CD4-positive, alpha-beta T cell treated with Interleukin-15 for 1 hour (primary cell): ENCODE results near the gene SWT1.
"Not testable (repeated sequence)": the region's sequence is repeated elsewhere in the genome, so short reads cannot be mapped to it uniquely, and the experiment has no call there.

ENCODE experiments used
- DNase-seq: peaks from one replicate; pipeline ENCODE4 v3.0.0-alpha.2; 2020

Gene SWT1

DNA sequence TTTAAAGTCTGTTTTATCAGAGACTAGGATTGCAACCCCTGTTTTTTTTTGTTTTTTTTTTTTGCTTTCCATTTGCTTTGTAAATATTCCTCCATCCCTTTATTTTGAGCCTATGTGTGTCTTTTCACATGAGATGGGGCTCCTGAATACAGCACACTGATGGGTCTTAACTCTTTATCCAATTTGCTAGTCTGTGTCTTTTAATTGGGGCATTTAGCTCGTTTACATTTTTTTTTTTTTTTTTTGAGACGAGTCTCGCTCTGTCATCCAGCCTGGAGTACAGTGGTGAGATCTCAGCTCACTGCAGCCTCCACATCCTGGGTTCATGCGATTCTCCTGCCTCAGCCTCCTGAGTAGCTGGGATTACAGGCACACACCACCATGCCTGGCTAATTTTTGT lies 41.7 kb downstream of the SWT1 start:
- not testable (repeated sequence) for DNase-seq

DNA sequence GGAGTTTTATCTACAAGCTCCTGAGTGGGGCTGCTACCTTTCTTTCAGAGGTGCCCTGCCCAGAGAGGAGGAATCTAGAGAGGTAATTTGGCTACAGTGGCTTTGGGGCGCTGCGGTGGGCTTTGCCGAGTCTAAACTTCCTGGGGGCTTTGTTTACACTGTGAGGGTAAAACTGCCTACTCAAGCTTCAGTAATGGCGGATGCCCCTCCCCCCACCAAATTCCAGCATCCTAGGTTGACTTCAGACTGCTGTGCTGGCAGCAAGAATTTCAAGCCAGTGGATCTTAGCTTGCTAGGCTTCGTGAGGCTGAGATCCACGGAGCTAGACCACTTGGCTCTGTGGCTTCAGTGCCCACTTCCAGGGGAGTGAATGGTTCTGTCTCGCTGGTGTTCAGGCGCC lies 43.9 kb downstream of the SWT1 start:
- no peak for DNase-seq

DNA sequence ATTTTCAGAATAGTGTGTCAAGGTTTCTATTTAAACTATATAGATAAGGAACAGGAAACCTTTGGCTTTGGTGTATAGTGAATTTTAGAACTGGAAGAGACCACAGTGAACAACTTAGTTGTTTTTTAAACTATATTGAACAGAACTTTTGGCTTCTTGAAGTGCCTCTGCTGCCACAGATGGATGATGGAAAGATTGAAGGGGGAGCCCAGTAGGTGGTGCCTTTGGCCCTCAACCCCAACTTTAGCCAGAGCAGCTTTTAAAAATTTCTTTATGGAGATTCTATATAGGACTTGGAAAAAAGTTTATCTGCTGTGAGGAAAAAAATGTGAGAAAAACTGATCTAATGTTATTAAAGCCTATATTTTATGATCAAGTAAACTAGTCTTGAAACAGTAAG lies 50.2 kb downstream of the SWT1 start:
- DNase-seq = no peak

DNA sequence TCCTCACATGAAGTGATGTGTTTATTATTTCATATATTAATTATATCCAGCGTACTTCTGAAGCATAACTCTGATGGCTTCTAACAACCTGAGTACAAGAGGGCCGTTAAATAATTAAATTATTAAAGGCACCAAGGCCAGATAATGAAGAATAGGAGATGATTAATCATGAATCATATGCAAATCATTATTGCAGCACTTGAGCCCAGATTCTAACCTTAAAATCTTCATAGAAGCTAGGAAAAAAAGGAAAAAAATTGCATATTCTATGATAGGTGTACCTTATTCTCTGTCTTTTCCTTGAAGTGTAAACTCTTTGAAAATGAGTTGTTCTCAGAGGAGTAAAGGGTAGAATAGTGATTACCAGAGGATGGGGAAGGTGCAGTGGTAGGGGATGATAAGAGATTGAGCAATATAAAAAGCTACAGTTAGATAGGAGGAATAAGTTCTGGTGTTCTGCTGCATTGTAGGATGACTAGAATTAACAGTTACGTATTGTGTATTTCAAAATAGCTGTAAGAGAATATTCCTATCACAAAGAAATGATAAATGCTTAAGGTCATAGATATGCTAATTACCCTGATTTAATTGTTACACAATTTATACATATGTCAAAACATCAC lies 51.1 kb downstream of the SWT1 start:
- no peak for DNase-seq

DNA sequence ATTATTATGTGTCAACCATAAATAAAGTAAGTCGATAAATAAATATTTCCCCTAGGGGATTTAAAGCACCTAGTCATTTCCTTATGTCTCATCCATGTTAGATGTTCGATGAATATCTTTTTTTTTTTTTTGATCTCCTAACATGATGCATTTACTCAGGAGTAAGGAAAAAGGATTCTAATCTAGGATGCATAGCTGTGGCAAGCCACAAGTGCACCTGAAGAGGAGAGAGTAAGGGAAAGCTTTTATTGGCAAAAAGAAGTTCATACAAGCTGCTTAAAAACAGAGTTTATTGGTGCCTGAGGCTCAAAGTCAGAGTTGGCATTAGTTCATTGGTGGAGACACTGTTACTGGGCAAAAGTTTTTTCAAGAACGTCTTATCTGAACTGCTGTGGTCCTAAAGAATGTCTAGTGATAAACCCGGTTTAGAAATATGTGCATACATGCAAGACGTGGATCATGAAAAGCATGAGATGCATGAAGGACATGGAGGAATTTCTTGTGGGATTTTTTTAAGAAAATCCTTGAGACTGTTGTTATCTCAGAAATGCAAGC lies 51.7 kb downstream of the SWT1 start:
- no peak for DNase-seq

DNA sequence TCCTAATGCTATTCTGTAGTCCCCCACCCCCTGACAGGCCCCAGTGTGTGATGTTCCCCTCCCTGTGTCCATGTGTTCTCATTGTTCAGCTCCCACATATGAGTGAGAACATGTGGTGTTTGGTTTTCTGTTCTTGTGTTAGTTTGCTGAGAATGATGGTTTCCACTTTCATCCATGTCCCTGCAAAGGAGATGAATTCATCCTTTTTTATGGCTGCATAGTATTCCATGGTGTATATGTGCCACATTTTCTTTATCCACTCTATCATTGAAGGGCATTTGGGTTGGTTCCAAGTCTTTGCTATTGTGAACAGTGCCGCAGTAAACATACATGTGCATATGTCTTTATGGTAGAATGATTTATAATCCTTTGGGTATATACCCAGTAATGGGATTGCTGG lies 52.4 kb downstream of the SWT1 start:
- not testable (repeated sequence) for DNase-seq

DNA sequence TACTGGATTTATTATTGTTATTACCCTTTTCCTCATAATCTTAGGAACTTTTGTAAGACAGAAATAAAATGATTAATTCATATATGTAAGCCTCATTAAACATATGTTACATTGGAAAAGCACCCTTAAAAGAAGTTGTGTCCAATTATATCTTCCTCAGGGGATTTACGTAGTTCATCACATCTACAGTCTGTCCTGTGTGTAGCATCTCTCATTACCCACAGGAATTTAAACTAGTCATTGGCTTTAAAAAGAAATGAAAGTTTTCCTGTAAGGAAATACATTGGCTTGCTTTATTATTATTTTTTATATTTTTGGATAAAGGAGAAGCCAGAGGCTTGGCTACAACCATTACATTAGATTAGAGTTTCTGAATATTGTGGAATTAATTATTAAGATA lies 56.1 kb downstream of the SWT1 start:
- no peak for DNase-seq

DNA sequence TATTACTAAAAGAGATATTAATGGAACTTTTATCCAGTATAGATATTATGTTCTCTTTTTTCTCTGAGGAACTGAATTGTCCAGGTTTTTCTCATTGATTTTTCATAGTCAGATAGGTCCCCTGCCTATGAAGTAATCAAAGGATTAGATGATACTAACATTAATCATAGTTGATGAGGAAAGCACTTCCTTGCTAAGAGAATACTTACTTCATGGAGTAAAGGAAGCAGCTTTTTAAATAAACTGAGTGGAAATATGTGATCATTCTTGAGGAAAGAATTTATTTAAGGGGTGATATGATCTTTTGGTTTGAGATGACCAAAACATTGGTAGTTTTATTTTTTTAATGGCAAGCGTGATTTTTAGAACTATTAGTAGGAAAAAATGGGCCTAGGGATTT lies 58.9 kb downstream of the SWT1 start:
- no peak for DNase-seq

DNA sequence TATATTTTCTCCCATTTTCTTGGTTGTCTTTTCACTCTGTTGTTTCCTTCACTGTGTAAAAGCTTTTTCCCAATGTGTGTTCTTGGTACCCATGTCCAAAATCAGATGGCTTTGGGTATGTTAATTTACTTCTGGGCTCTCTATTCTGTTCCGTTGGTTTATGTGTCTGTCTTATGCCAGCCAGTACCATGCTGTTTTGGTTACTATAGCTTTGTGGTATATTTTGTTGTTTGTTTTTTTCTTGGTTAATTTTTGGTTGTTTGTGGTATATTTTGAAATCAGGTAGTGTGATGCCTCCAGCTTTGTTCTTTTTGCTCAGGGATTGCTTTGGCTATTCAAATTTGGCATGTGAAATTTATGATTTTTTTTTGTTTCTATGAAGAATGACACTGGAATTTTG lies 67.2 kb downstream of the SWT1 start:
- DNase-seq = no peak

DNA sequence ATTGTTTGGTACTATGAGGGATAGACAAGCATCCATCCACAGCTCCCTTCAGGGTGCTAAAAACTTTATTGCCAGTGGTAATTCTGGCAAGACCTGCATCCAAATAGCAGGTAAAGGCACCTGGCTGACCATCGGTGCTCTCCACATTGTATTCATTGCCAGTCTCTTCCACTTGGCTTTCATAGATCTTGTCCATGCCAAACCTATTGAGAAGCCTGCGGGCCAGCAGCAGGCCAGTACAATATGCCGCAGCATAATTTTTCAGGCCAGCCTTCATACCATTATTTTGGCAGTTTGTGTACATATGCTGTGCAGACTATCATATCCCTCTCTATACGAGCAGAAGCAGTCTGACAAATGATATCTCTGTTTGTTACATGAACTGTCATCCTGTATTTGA lies 70.2 kb downstream of the SWT1 start:
- DNase-seq = no peak

DNA sequence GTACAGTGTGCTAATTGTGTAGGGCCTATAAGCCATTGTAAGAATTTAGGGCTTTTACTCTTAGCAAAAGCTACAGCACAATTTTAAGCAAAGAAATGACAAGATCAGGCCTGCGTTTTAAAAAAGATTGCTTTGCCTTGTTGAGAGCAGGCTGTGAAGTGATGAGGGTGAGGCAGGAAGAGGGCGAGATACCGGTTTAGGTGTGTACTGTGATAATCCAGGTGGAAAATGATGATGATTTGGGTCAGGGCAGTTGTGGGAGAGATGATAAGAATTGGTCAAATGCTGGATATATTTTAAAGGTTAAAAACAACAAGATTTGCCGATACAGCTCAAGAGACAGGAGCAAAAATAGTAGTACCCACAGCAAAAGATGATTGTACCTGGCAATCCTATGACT lies 72.0 kb downstream of the SWT1 start:
- DNase-seq = no peak

DNA sequence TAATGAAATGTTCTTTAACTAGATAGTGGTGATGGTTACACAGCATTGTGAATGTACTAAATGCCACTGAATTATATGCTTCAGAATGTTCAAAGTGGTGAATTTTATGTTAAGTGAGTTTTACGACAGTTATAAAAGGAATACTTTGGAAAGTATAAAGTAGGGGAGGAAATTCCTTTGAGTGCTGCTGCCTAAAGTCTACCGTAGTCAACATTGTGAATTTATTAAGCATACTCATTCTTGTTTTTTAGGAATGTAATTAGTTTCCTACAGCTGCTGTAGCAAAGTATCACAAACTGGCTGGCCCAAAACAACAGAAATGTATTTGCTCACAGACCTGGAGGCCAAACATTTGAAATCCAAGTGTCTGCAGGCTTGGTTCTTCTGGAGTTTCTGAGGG lies 73.0 kb downstream of the SWT1 start:
- DNase-seq = no peak

DNA sequence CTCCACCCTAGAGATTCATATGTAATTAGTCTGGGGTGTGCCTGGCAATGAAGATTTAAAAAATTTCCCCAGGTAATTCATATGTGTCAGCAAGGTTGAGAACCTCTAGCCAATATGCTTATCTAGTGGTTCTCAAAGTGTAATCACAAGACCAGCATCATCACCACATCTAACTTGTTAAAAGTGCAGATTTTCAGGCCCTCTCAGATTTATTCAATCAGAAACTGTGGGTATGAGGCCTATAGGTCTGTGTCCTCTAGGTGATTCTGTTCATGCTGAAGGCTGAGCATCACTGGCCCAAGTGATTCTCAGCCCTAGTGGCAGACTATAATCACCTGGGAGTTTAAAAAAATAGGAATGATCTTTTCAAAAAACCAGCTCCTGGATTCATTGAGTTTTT lies 75.9 kb downstream of the SWT1 start:
- DNase-seq = no peak

DNA sequence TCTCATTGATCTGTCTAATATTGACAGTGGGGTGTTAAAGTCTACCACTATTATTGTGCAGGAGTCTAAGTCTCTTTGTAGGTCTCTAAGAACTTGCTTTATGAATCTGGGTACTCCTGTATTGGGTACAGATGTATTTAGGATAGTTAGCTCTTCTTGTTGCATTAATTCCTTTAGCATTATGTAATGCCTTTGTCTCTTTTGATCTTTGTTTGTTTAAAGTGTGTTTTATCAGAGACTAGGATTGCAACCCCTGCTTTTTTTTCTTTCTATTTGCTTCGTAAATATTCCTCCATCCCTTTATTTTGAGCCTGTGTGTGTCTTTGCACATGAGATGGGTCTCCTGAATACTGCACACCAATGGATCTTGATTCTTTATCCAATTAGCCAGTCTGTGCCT lies 77.2 kb downstream of the SWT1 start:
- DNase-seq = not testable (repeated sequence)

DNA sequence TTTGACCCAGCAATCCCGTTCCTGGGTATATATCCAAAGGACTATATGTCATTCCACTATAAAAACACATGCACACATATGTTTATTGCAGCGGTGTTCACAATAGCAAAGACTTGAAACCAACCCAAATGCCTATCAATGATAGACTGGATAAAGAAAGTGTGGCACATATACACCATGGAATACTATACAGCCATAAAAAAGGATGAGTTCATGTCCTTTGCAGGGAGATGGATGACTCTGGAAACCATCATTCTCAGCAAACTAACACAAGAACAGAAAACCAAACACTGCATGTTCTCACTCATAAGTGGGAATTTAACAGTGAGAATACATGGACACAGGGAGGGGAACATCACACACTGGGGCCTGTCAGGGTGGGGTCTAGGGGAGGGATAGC lies 80.2 kb downstream of the SWT1 start:
- DNase-seq = not testable (repeated sequence)

DNA sequence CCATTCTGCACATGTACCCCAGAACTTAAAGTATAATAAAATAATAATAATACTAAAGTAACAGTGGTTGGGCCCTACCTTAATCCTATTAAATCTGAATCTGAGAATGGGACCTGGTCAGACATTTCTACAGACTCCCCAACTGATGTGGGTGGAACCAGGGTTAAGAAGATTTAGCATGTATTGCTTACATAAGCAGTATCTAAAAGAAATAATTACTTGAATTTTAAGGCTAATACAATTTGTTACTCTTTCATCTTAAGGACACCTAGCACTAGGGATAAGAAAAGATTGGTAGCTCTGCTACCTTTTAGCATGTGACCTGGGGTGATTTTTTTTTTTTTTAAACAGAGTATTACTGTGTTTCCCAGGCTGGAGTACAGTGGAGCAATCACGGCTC lies 80.7 kb downstream of the SWT1 start:
- DNase-seq = no peak

DNA sequence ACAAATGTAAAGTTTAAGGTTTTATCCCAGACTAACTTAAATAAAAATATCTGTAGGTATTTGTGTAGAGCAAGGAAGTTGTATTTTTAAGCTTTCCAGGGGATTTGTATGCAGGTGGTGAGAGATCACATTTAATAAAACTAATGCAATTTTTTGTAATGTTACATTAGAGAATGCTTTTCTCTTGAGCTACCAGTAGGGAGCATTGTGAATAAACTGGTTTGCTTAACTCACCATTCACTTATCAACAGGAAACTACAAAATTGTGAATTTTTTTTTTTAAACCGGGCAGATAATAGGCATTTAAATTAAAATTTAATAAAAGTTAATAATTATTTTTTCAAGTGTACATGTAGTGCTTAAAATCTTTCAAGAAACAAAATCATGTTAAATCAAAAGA lies 81.5 kb downstream of the SWT1 start:
- no peak for DNase-seq

DNA sequence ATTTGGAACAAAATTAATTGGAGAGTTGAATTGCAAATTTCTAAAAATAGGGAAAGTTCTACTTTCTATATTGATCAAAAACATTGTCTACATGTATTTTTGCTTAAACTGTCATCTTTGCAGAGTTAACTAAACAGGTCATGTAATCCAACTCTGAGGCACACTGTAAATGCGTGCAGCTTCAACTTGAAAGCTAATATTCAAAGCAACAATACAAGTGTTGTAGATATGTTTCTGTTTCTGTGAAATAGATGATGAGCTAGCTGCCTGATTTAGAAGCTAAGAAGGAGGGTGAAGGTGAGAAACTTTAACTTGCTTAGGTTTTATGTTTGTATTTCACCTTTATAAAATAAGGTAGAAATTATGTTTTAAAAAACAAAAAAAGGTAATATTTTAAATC lies 82.9 kb downstream of the SWT1 start:
- no peak for DNase-seq

DNA sequence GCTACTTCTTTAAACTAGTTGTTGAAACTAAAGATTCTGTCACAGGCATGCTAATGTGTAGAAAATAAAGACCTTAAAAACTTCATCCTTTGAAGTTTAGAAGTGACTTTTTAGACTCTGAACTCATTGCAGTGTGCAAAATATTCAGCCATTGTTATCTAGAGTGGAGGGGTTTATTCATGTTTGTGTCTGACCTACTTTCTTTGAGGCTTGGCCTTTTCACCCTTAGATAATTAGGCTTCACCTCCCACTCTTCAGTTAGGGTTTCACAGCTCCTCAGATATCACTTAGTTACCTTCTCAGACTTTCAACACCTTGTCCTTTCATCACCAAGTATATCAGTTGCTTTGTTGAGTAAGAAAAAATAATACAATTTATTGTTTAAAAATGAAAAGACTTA lies 84.2 kb downstream of the SWT1 start:
- DNase-seq = no peak

DNA sequence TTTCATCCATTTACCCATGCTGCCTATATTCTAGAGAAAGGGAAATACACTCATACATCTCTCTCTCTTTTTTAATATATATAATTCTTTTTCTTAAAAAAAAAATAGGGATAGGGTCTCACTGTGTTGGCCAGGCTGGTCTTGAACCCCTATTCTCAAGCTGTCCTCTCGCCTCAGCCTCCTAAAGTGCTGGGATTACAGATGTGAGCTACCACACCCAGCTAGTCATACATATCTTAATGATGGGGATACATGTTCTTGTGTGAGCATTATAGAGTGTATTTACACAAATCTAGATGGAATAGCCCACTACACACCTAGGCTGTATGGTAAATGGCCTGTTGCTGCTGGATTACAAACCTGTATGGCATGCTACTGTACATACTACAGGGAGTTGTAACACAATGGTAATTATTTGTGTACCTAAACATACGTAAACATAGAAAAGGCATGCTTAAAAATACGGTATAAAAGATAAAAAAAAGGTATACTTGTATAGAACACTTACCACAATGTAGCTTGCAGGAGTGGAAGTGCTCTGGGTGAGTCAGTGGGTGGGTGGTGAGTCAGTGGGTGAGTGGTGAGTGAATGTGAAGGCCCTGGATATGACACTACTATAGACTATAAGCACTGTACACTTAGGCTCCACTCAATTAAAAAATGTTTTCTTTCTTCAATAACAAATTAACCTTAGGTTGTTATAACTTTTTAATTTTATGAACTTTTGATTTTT lies 87.2 kb downstream of the SWT1 start:
- DNase-seq = peak; percentile 18

DNA sequence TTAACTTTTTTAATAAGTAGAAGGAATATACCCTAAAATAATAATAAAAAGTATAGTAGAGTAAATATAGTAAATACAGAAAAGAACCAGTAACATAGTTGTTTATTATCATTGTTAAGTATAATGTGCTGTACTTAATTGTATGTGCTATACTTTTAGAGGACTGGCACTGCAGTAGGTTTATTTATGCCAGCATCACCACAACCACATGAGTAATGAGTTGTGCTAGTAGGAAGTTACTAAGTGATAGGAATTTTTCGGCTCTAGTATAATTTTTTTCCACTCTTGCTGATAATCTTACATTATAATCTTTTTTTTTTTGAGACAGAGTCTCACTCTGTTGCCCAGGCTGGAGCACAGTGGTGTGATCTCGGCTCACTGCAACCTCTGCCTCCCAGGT lies 88.5 kb downstream of the SWT1 start:
- no peak for DNase-seq

DNA sequence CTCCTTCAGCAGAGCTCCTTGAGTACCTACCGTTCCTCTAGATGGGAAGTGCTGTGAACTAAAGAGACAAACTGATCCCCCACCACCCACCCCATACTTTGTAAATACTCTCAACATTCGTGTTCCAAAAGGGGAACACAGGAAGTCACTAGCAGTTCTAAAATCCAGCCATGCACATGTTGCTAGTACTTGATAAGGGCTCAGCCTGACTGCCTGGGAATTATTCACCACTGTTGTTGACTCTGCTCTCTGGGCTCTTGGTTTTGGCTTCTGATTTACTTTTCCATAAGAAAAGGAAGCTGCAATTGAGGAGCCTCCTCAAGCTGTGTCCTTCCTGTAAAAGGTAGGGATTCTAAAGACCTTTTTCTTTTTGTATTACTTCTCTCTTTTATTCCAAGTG lies 92.6 kb downstream of the SWT1 start:
- DNase-seq = no peak

DNA sequence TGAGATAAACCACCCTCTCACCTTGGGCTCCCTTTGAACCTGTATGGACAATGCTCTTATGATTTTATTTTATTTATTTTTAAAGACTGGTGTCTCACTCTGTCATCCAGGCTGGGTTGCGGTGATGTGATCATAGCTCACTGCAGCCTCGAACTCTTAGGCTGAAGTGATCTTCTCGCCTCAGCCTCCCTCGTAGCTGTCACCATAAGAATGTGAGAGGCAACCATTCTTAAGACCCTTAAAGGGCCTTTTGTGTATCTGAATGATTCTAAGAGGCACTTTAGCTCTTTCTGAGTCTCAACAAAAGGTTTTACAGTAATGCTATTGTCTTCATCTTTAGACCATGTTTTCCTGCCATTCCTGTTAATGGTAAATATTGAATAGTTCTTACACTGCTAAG lies 93.1 kb downstream of the SWT1 start:
- no peak for DNase-seq

DNA sequence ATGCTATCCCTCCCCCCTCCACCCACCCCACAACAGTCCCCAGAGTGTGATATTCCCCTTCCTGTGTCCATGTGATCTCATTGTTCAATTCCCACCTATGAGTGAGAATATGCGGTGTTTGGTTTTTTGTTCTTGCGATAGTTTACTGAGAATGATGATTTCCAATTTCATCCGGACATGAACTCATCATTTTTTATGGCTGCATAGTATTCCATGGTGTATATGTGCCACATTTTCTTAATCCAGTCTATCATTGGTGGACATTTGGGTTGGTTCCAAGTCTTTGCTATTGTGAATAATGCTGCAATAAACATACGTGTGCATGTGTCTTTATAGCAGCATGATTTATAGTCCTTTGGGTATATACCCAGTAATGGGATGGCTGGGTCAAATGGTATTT lies 95.0 kb downstream of the SWT1 start:
- DNase-seq = not testable (repeated sequence)

DNA sequence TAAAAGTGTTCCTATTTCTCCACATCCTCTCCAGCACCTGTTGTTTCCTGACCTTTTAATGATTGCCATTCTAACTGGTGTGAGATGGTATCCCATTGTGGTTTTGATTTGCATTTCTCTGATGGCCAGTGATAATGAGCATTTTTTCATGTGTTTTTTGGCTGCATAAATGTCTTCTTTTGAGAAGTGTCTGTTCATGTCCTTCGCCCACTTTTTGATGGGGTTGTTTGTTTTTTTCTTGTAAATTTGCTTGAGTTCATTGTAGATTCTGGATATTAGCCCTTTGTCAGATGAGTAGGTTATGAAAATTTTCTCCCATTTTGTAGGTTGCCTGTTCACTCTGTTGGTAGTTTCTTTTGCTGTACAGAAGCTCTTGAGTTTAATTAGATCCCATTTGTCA lies 95.4 kb downstream of the SWT1 start:
- not testable (repeated sequence) for DNase-seq
